GM18507 (cell line): ENCODE measurements around the gene ZNF844.
"Not testable (repeated sequence)": the region's sequence is repeated elsewhere in the genome, so short reads cannot be mapped to it uniquely, and the experiment has no call there.

Source experiments
- DNase-seq: peaks from one replicate; pipeline ENCODE4 v3.0.0; 2011; ENCODE audit warnings: low read depth; ENCODE audit not compliant: insufficient read length; ENCODE audit errors: extremely low spot score
- FAIRE-seq: peaks from 2 replicates; lab custom pipeline; 2011; peaks lifted over from hg19 to GRCh38; lab: Jason Lieb, UNC

Gene ZNF844

GRCh38 chr19:12064590-12065538 is at the start of gene ZNF844:
Gene ZNF844, plus strand, starts transcription at chr19:12064731. Its CDS starts 143 bp downstream, at chr19:12064874.
- FAIRE-seq (peak; percentile 70), DNase-seq (peak; percentile 67)

- DNase-seq (no peak), FAIRE-seq (no peak)
Observed at GRCh38 chr19:12015015-12015752, 49.3 kb upstream of the ZNF844 start.

- DNase-seq (no peak), FAIRE-seq (no peak)
Observed at GRCh38 chr19:12015753-12016116, 48.8 kb upstream of the ZNF844 start.

GRCh38 chr19:12034198-12034597 is 30.3 kb upstream of the ZNF844 start:
- DNase-seq (no peak), FAIRE-seq (no peak)

DNA sequence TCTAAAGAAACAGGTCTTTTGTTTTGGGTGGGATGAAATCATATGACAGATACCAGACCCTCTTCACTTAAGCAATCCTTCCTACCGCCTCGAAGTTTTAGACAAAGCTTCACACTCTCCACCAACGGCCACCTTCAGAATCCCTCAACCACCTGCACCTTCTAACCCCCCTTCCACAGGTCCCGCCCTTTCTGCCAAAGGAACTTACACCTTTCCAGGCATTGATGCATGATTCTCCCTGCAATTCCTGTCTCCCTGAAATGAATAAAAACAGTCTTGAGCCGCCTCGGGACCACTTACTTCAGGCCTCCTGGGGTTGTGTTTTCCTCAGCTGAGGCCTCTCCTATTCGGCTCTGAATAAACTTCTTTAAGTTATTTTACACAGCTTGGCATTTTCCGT is 29.9 kb upstream of the ZNF844 start:
- FAIRE-seq (no peak), DNase-seq (no peak)

DNA sequence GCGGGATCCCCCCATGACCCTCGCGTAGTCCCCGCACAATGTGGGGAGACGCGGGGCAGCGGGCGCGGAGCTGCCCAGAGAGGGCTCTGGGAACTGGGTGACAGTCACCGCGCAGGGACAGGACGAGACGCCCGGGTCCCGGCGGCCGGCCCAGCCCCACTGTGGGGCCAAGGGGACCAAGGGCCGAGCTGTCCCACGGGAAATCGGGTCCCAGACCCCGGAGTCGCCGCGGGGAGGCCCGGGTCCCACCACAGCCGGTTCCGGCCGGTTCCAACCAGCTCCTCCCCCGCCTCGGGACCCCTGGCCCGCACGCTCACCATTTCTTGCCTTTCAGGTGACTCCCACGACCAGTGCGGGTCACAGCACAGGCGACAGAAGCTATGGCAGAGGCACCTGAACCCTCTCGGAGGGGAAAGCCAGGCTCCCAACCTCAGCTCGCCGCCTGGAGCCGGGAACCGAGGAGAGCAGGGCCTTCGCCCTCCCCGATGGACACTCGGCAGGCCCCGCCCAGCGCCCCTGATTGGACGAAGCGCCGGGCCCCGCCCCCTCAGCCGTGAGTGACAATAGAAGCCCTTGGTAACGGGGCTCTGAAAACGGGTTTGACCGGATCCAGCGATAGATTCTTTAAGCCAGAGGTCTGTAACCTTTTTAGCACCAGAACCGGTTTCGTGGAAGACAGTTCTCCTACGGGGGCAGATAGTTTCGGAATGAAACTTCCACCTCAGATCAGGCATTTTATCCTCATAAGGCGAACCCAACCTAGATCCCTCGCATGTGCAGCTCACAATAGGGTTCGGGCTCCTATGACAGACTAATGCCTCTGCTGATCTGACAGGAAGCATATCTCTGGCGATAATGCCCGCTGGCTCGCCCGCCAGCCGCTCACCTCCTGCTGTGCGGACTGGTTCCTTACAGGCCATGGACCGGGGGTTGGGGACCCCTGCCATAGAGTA is 29.0 kb upstream of the ZNF844 start, which contains the start of gene ZNF433:
Gene ZNF433 (minus strand): TSS at position 460 of the 953 bp plus-strand sequence. CDS start 140 bp downstream, at position 320.
- FAIRE-seq (peak; percentile 26), DNase-seq (no peak)

DNA sequence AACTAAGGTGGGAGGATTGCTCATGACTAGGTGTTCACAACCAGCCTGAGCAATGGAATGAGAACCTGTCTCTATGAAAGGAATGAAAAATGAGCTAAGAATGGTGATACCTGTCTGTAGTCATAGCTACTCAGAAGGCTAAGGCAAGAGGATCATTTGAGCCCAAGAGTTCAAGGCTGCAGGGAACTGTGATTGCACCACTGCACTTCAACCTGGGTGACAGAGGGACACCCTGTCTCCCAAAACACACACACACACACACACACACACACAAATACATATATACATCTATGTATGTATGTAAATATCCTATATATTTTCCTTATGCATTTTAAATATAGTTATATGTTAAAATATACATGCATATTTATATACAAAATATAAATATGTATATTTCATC is 21.6 kb upstream of the ZNF844 start:
- DNase-seq (no peak), FAIRE-seq (no peak)

DNA sequence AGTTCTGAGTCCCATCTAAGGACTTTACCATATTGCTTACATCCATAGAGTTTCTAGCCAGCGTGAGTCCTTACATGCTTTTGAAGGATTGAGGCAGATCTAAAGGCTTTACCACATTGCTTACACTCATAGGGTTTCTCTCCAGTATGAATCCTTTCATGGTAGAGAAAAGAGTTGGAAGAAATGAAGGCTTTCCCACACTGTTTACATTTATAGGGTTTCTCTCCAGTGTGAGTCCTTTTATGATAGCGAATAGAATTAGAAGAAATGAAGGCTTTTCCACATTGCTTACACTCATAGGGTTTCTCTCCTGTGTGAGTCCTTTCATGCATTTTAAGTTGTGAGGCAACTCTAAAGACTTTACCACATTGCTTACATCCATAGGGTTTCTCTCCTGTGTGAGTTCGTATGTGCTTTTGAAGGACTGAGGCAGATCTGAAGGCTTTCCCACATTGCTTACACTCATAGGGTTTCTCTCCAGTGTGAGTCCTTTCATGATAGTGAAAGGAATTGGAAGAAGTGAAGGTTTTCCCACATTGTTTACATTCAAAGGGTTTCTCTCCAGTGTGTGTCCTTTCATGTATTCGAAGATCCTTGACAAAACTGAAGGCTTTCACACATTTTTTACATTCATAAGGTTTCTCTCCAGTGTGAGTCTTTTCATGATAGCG is 20.6 kb upstream of the ZNF844 start:
- no peak for FAIRE-seq
- no peak for DNase-seq

GRCh38 chr19:12047868-12048267 is 16.7 kb upstream of the ZNF844 start:
- no peak for DNase-seq
- no peak for FAIRE-seq

- FAIRE-seq (peak; percentile 73), DNase-seq (no peak)
Observed at GRCh38 chr19:12052091-12052496, 12.4 kb upstream of the ZNF844 start.

DNA sequence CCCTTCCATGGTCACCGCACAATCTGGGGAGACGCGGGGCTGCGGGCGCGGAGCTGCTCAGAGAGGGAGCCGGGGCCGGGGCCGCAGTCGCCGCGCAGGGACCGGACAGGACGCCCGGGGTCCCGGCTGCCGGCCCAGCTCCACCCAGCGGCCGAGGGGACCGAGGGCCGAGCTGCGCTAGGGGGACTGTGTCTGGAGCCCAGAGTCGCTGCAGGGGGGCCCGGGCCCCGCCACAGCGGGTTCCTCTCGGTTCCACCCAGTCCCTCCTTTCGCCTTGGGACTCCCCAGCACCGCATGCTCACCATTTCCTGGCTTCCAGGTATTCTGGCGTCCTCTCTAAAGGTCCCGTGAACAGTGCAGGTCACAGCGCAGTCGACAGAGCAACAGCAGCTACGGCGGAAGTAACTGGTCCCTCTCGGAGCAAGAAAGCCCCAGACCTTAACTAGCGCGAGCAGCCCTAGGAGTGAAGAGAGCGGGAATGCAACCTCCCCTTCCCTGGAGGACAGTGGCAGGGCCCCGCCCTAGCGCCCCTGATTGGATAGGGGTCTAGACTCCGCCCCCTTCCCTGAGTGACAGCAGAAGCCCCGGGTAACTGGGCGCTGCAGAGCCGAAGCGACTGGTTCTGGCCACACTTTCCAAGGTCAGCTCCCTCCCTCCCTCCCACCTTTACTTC is 11.9 kb upstream of the ZNF844 start, which contains the start of gene ZNF878:
Gene ZNF878 (minus strand): TSS at position 465 of the 673 bp plus-strand sequence. CDS start 160 bp downstream, at position 305.
- FAIRE-seq: peak; percentile 78
- no peak for DNase-seq

DNA sequence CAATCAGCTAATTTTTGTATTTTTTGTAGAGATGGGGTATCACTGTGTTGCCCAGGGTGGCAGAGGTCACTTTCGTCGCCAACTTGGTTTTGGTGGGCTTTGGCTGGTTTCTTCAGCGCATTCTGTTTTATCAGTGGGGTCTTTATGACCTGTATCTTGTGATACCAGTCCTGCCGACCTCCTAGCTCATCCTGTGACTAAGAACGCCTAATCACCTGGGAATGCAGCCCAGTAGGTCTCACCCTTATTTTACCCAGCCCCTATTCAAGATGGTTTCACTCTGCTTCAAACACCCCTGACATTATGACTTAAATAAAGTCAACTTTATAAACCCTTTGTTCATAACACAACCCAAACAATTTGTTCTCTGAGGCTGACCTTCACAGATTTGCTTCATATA is 8.7 kb upstream of the ZNF844 start:
- FAIRE-seq: no peak
- DNase-seq: no peak

DNA sequence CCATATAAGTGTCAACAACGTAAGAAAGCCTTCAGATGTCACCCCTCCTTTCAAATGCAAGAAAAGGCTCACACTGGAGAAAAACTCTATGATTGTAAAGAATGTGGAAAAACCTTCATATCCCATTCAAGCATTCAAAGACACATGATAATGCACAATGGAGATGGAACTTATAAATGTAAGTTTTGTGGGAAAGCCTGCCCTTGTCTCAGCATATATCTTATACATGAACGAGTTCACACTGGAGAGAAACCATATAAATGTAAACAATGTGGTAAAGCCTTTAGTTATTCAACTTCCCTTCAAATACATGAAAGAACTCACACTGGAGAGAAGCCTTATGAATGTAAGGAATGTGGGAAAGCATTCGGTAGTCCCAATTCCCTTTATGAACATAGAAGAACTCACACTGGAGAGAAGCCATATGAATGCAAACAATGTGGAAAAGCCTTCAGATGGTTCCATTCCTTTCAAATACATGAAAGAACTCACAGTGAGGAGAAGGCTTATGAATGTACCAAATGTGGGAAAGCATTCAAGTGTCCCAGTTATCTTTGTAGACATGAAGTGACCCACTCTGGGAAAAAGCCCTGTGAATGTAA is 11.1 kb downstream of the ZNF844 start:
- no peak for DNase-seq
- FAIRE-seq: no peak

GRCh38 chr19:12076331-12076730 is 11.8 kb downstream of the ZNF844 start:
- not testable (repeated sequence) for FAIRE-seq, DNase-seq

DNA sequence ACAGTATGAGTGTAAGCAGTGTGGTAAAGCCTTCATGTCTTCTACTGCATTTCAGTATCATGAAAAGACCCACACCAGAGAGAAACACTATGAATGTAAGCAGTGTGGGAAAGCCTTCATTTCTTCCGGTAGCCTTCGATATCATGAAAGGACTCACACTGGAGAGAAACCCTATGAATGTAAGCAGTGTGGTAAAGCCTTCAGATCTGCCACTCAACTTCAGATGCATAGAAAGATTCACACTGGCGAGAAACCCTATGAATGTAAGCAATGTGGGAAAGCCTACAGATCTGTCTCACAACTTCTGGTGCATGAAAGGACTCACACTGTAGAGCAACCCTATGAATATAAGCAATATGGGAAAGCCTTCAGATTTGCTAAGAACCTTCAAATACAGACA is 12.8 kb downstream of the ZNF844 start:
- no peak for FAIRE-seq
- no peak for DNase-seq

GRCh38 chr19:12083336-12083735 is 18.8 kb downstream of the ZNF844 start:
- FAIRE-seq, DNase-seq: not testable (repeated sequence)

DNA sequence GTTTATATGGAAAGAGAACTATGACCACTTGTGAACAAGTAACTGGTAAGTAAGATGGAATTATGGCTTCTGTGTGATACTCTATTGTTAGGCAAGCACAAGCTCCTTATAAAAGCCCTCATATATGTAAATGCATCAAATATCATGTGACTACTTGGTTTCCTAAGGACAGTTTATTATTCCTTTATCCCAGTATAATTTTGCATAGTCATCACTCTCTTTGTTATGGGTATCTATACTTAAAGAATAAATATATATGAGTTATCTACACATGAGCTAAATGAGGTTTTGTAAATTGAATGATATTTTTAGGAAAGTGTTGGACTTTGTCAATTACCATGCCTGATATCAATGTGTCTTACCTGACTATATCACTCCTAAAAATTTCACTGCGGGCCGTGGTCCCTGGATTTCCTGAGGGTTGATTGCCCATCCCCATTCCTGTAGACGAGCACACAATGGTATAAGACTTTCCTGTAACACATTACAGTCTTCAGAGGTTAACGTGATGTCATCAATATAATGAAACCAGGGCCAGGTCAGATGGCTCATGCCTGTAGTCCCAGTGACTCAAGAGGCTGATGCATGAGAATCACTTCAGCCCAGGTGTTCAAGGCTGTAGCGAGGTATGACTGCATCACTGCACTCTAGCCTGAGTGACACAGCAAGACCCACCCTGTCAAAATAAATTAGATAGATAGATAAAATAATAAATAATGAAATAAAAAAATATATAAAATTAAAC is 20.7 kb downstream of the ZNF844 start:
- DNase-seq (no peak), FAIRE-seq (no peak)
